Measurements from ENCODE around the gene IER2.
A peak's percentile ranks its signal among the peaks of the same experiment; 100 is the strongest.
"Not testable (repeated sequence)": the region's sequence is repeated elsewhere in the genome, so short reads cannot be mapped to it uniquely, and the experiment has no call there.

Gene IER2

DNA sequence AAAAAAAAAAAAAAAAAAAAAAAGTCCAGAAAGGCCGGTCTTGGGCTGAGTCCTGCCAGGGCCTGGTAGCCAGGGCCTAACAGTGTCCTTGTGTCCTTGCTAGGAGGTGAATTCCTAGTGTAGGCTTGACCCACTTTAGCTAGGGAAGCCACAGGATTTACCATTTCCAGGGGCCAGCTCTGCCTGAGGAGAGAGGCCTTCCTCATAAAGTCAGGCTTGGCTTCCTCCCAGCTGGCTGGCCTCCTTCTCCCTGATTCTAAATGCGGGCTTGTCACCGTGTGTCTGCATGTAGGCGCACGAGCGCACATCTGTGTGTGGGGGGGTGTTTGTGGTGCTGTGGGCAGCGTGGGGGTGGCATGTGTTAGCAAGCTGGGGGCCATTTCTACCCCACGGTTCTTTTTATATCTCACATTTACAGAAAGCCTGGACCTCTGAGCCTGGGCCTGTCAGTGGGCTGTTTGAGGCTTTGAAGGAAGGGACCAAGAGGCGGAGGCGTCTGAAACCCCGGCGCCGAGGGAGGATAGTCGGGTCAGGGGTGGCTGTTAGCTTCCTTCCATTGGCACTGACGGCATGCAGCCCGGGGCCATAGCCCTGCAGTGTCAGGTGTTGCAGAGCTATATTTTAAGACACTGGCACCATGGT, 31.7 kb downstream of the IER2 start:
- intact Hi-C loops (cut with DNase I): no loop called here
- DNase-seq: peak in 40 of 42 donors; percentile 32 to 75 (median 54)

DNA sequence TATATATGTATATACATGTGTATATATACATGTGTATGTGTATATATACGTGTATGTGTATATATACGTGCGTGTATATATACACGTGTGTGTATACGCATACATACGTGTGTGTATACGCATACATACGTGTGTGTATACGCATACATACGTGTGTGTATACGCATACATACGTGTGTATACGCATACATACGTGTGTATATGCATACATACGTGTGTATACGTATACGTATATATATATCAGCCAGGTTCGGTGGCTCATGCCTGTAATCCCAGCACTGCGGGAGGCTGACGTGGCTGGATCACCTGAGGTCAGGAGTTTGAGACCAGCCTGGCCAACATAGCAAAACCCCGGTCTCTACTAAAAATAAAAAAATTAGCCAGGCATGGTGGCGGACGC, 34.7 kb downstream of the IER2 start:
- intact Hi-C loops (cut with DNase I); DNase-seq: not testable (repeated sequence)

DNA sequence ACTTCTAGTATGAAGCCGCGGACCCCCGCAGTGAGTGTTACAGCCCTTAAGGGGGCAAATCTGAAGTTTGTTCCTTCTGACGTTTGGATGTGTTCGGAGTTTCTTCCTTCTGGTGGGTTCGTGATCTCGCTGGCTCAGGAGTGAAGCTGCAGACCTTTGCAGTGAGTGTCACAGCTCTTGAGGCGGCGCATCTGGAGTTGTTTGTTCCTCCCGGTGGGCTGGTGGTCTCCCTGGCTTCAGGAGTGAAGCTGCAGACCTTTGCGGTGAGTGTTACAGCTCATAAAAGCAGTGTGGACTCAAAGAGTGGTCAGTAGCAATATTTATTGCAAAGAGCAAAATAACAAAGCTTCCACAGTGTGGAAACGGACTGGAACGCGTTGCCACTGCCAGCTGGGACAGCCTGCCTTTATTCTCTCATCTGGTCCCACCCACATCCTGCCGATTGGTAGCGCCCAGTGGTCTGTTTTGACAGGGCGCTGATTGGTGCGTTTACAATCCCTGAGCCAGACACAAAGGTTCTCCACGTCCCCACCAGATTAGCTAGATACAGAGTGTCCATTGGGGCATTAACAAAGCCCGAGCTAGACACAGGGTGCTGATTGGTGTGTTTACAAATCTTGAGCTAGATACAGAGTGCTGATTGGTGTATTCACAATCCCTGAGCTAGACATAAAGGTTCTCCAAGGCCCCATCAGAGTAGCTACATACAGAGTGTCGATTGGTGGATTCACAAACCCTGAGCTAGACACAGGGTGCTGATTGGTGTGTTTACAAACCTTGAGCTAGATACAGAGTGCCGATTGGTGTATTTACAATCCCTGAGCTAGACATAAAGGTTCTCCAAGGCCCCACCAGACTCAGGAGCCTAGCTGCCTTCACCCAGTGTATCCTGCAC, 35.8 kb downstream of the IER2 start:
- DNase-seq: peak in 9 of 42 donors; percentile 22 to 60 (median 41)
- intact Hi-C loops (cut with DNase I): not testable (repeated sequence)

DNA sequence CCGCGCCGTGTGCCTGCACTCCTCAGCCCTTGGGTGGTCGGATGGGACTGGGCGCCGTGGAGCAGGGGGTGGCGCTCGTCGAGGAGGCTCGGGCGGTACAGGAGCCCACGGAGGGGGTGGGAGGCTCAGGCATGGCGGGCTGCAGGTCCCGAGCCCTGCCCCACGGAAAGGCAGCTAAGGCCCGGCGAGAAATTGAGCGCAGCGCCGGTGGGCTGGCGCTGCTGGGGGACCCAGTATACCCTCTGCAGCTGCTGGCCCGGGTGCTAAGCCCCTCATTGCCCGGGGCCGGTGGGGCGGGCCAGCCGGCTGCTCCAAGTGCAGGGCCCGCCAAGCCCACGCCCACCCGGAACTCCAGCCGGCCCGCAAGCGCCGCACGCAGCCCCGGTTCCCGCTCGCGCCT, 36.5 kb downstream of the IER2 start:
- DNase-seq; intact Hi-C loops (cut with DNase I): not testable (repeated sequence)

DNA sequence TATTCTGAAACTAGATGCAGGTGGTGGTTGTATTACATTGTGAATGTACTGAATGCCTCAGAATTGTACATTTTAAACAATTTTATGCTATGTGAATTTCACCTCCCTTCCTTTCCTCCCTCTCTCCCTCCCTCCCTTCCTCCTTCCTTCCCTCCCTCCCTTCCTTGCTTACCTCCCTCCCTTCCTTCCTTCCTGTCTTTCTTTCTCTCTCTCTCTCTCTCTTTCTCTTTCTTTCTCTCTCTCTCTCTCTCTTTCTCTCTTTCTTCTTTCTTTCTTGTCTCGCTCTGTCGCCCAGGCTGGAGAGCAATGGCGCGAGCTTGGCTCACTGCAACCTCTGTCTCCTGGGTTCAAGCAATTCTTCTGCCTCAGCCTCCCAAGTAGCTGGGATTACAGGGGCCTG, 37.2 kb downstream of the IER2 start:
- intact Hi-C loops (cut with DNase I): no loop called here
- no peak for DNase-seq

DNA sequence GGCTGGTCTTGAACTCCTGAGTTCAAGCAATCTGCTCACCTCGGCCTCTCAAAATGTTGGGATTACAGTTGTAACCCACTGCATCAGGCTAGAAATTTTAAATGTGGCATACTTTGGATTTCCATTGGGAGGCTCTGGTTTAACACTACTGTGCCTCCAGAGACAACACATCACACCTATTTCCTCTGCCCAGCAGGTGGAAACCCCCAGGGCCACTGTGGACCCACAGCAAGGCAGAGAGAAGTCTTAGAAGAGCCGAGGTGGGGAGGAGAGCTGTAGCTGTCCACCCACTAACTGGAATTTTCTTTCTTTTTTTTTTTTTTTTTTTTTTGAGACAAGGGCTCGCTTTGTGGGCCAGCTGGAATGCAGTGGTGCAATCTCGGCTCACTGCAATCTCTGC, 39.4 kb downstream of the IER2 start:
- DNase-seq: no peak
- intact Hi-C loops (cut with DNase I): no loop called here

DNA sequence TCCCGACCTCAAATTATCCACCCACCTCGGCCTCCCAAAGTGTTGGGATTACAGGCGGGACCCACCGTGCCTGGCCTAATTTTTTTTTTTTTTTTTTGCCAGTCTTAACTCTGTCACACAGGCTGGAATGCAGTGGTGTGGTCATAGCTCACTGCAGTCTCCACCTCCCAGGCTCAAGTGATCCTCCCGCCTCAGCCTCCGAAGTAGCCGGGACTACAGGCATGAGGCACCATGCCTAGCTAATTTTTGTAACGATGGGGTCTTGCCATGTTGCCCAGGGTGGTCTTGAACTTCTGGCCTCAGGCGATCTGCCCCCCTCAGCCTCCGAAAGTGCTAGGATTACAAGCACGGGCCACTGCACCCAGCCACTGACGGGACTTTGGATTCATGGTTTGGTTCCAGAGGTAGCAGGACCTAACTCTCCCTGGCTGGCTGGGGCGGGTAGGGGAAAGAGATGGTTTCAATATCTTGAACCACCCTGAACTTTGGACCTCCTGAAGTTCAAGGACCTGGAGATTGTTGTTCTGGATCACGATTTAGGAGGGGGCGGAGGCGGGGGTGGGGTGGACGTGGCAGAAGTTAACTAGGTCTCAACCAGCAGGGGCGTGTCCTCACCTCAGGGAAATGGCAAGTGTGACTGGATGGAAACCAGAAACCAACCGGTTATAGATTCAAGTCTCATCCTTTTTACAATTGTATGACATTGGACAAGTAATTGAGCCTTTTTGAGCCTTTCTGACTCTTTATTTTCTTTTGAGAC, 40.8 kb downstream of the IER2 start:
- no peak for DNase-seq
- intact Hi-C loops (cut with DNase I): no loop called here

DNA sequence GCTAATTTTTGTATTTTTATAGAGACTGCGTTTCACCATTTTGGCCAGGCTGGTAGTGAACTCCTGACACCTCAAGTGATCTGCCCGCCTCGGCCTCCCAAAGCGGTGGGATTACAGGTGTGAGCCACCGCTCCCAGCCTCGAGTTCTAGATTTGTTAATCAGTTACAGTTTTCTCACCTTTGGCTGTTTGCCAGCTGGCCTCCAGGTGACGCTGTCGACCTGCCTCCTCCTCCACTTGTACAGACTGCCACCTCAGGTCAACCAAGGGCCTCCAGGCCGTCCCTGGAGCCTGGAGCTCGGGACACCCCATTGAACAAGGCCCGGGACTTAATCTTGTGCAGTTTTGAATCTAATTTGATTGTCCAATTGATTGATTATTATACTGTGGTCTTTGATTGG, 45.5 kb downstream of the IER2 start:
- intact Hi-C loops (cut with DNase I): no loop called here
- DNase-seq: no peak

DNA sequence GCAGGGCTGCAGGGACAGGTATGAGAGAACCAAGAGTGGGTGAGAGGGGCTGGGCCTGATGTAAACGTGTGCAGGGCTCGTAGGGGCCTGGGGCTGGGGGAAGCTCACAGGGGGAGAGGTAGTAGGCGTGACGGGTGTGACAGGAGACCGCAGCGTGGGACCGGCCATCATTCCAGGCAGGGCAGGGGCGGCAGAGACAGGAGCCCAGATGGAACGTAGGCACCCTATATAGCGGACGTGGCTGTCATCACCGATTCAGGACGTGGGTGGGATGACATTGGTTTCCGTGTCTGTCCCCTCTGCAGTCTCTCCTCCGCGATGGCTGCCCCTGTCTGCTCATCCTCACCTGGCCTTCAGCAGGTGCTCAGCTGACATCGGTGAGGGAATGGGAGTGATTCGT, 48.4 kb downstream of the IER2 start:
- intact Hi-C loops (cut with DNase I): no loop called here
- no peak for DNase-seq

DNA sequence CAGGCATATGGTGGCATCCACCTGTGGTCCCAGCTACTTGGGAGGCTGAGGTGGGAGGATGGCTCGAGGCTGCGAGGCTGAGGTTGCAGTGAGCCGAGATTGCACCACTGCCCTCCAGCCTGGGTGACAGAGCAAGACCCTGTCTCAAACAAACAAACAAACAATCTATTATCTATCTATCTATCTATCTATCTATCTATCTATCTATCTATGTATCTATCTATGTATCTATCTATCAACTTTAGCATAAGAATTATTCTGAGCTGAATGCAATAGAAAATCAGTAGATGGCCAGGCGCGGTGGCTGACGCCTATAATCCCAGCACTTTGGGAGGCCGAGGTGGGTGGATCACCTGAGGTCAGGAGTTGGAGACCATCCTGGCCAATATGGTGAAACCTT, 51.9 kb downstream of the IER2 start:
- intact Hi-C loops (cut with DNase I): not testable (repeated sequence)

More for the DNA sequence above, 51.9 kb downstream of the IER2 start:
- DNase-seq: not testable (repeated sequence)
